A673 (cell line): ENCODE results near the gene SLC15A4.

Experiments
- CTCF ChIP-seq: fragments of 300-800, 200-600 bp; sonication (generic); conservative IDR thresholded peaks from 2 replicates; pipeline ENCODE4 v1.5.1; 2017; ENCODE audit warnings: low read depth, mild to moderate bottlenecking, antibody characterized with exemption, low read length, moderate library complexity, mixed read lengths
- EZH2 ChIP-seq: fragments of 200-600 bp; sonication (generic); IDR thresholded peaks from 2 replicates; pipeline ENCODE4 v1.6.1; 2017; ENCODE audit warnings: borderline replicate concordance, low read depth, mild to moderate bottlenecking, mixed read lengths, antibody characterized with exemption, low read length; ENCODE audit not compliant: poor library complexity, severe bottlenecking

- TF ChIP-seq CTCF (no peak), EZH2 (no peak)
These were observed 36.9 kb downstream of the SLC15A4 start for GRCh38 chr12:128786741-128787391.
